Measurements from ENCODE around the gene LRRC4B. TPM values are rescaled to one million over a fixed set of nuclear protein-coding genes. Genes with fewer than 3 reads are reported as not detected.
A peak's percentile ranks its signal among the peaks of the same experiment; 100 is the strongest.

The LRRC4B gene
- total and polyA plus RNA-seq, 11 donors: 0.35 to 2.4 (median 0.97) TPM

GRCh38 chr19:50568728-50569698 lies 778 bp upstream of the LRRC4B start:
- DNase-seq (no peak), ATAC-seq (no peak)
- intact Hi-C loops (cut with DNase I): no loop called here
- no peak for TF ChIP-seq POLR2A (IDR thresholded peaks at IDR 0.05)
- no peak for TF ChIP-seq CTCF (IDR thresholded peaks at IDR 0.05)
- Histone ChIP-seq H3K4me1 (peaks cover 0 to 25% (median 0%) of the 10 kb centered on the region in 12 donors), H3K4me3 (no peak overlapping the region), H3K27ac (no peak overlapping the region), H3K27me3 (peaks cover 27 to 69% (median 49%) of the 10 kb centered on the region in 9 donors), H3K9me3 (no peaks in the 10 kb centered on the region), H3K36me3 (no peaks in the 10 kb centered on the region)
- WGBS, 4 donors: 40 to 53% (median 47%) methylated on average over 20 of the region's 20 CpGs

GRCh38 chr19:50567052-50567841 lies 988 bp downstream of the LRRC4B start:
- no peak for DNase-seq
- TF ChIP-seq CTCF (IDR thresholded peaks at IDR 0.05) (no peak), POLR2A (IDR thresholded peaks at IDR 0.05) (no peak)
- H3K36me3 ChIP-seq: no peaks in the 10 kb centered on the region
- ATAC-seq: no peak
- intact Hi-C loops (cut with DNase I): no loop called here
- H3K27ac ChIP-seq: no peak overlapping the region
- H3K9me3 ChIP-seq: no peaks in the 10 kb centered on the region
- H3K27me3 ChIP-seq: peaks cover 26 to 81% (median 51%) of the 10 kb centered on the region in 9 donors
- peak overlapping the region in 6 of 12 donors; percentile 17 to 56 (median 40) for H3K4me3 ChIP-seq
- WGBS, 4 donors: 4 to 8% (median 7%) methylated on average over 17 to 37 of the region's 38 CpGs
- peaks cover 0 to 25% (median 0%) of the 10 kb centered on the region in 12 donors for H3K4me1 ChIP-seq

- Histone ChIP-seq H3K4me3 (no peak overlapping the region), H3K27ac (no peak overlapping the region), H3K36me3 (no peaks in the 10 kb centered on the region), H3K9me3 (no peaks in the 10 kb centered on the region), H3K4me1 (peaks cover 0 to 25% (median 0%) of the 10 kb centered on the region in 12 donors), H3K27me3 (peaks cover 25 to 81% (median 51%) of the 10 kb centered on the region in 9 donors)
- no peak for DNase-seq
- TF ChIP-seq POLR2A (IDR thresholded peaks at IDR 0.05): no peak
- intact Hi-C loops (cut with DNase I): no loop called here
- no peak for ATAC-seq
- 6 to 7% (median 7%) methylated on average over 27 to 36 of the region's 36 CpGs for WGBS, 4 donors
These were observed 2.0 kb downstream of the LRRC4B start for GRCh38 chr19:50565984-50566903.

All from heart left ventricle (tissue), 16 donors.